ENCODE results near the gene PNMA6A. TPM values are rescaled to one million over a fixed set of nuclear protein-coding genes. Genes with fewer than 3 reads are reported as not detected.
"Not testable (repeated sequence)": the region's sequence is repeated elsewhere in the genome, so short reads cannot be mapped to it uniquely, and the experiment has no call there.

Gene PNMA6A
- total RNA-seq, 2 experiments from 2014 or later, result 0.20 to 0.25 TPM

DNA sequence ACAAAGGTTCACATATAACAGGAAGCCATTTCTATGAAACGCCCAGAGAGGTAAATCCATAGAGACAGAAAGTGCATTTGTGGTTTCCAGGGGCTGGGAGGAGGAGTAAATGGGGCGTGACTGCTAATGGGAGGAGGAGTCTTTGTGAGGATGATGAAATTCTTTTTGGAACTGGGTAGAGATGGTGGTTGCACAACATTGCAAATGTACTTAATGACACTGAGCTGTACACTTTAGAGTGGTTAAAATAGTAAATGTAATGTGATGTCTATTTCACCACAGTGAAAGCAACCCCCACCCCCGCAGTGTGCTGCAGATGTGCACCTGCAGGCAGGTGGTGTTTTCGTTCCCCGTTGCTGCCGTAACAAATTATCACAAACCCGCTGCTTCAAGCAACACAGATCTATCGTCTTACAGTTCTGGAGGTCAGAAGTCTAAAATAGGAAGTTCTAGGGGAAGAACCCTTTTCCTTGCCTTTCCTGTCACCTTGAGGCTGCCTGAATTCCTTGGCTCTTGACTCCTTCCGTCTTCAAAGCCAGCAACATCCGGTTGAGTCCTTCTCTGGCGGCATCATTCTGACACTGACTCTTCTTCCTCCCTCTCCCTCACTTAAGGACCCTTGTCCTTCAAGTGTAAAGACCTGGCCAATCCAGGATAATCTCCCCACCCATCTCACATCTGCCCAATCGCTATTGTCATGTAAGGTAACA is 34.0 kb downstream of the PNMA6A start:
- H3K4me1 Mint-ChIP-seq; POLR2A ChIA-PET; H3K36me3 Mint-ChIP-seq (ENCODE audit: low read depth); H3K27me3 Mint-ChIP-seq; H3K4me3 Mint-ChIP-seq; CTCF ChIA-PET; DNase-seq: not testable (repeated sequence)
- H3K9me3 Mint-ChIP-seq, result peaks cover 15% of the 10 kb centered on the region
- H3K27ac Mint-ChIP-seq, result peak overlapping the region; percentile 74

DNA sequence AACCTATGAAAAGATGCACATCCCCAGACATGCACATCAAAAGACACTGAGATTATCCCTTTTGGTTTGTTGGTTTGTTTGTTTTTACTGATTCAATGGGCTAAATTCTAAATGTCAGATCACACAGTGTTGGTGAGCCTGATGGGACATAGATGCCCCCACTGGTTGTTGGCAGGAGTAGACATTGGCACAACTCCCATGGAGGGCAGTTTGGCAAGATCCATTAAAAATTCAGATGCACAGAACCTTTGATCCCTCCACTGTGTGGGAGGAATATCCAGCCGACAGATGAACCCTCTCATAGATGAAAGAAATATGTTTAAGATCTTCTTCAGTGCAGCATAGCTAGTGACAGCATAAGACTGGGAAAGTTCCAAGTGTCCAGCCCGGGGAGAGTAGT is 38.5 kb downstream of the PNMA6A start:
- H3K4me3 Mint-ChIP-seq; POLR2A ChIA-PET; H3K27me3 Mint-ChIP-seq; H3K4me1 Mint-ChIP-seq; CTCF ChIA-PET; H3K36me3 Mint-ChIP-seq (ENCODE audit: low read depth); H3K27ac Mint-ChIP-seq; DNase-seq; H3K9me3 Mint-ChIP-seq: not testable (repeated sequence)

DNA sequence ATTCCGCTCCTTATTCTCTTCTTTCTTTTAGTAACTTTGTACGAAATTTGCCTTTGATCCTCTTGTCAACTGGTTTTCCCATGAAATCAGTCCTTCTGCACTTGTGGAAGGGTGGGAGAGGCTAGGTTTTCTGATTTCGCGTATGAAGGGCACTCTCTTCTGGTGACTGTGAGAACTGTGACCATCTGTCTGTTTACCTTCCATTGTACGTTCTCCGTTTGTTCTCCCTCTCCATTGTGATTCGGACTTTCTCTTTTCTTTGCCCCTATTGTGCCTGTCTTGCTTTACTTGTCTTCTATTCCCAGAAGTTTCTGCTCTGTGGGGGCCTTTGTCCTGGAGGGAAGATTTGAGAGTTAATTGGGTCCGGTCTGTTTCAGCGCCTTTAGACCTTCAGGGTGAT is 41.6 kb downstream of the PNMA6A start:
- CTCF ChIA-PET; H3K4me3 Mint-ChIP-seq; H3K4me1 Mint-ChIP-seq; POLR2A ChIA-PET; H3K27ac Mint-ChIP-seq; H3K9me3 Mint-ChIP-seq; DNase-seq; H3K36me3 Mint-ChIP-seq (ENCODE audit: low read depth); H3K27me3 Mint-ChIP-seq: not testable (repeated sequence)

DNA sequence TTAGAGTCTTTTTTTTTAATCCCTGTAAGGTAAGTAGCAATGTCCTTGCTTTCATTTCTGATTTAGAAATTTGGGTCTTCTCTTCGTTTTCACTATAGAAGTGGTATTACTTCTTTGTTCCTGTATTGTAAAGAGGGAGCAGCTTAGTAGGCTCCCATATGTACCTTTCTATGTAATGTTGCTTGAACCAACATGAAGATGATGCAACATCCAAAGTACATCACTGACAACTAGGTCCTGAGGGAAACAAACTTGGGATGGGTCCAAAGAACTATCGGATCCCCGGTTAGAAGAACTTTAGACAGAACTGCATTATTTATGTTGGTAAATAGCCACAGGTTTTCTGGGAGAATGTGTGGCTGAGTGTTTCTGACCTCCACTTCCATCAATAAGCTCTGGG is 45.5 kb downstream of the PNMA6A start:
- H3K36me3 Mint-ChIP-seq (ENCODE audit: low read depth); POLR2A ChIA-PET; CTCF ChIA-PET: not testable (repeated sequence)

DNA sequence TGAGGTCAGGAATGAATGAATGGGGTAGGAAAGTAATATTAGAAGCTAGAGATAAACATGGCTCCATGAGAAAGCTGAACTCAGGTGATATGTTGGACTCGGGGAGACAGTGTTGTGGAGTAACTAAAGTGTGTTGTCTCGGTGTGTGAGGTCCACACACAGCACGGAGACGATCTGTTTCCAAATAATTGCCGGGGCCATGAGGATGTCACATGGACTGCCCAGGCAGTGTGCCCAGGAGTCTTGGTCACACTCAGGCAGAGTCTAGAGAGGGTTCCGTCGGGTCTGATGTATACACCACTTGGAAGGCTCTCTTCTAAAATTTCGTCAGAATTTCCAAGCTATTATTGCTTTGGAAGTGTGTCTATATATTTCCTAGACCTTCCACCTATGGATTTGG is 48.0 kb downstream of the PNMA6A start:
- H3K9me3 Mint-ChIP-seq; H3K27ac Mint-ChIP-seq; CTCF ChIA-PET; DNase-seq; H3K4me3 Mint-ChIP-seq; H3K4me1 Mint-ChIP-seq; H3K36me3 Mint-ChIP-seq (ENCODE audit: low read depth); H3K27me3 Mint-ChIP-seq; POLR2A ChIA-PET: not testable (repeated sequence)

More for the DNA sequence above, 45.5 kb downstream of the PNMA6A start:
- not testable (repeated sequence) for DNase-seq, H3K27me3 Mint-ChIP-seq, H3K27ac Mint-ChIP-seq, H3K9me3 Mint-ChIP-seq, H3K4me3 Mint-ChIP-seq, H3K4me1 Mint-ChIP-seq

DNA sequence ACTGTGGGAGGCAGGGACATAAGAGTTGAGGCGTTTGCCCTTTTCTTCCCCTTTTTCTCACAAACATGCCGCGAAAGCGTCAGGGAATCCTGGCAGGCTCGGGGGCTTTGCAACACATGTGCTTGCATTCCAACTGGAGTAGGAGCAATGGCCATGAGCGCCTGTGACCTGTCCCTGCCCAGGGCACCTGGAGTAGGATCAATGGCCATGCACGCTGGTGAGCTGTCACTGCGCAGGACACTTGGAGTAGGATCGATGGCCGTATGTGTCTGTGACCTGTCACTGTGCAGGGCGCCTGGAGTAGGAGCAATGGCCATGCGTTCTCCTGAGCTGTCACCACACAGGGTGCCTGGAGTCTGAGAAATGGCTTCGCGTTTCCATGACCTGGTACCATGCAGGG is 51.2 kb downstream of the PNMA6A start:
- H3K9me3 Mint-ChIP-seq; H3K4me1 Mint-ChIP-seq; H3K27me3 Mint-ChIP-seq; H3K4me3 Mint-ChIP-seq; CTCF ChIA-PET; H3K36me3 Mint-ChIP-seq (ENCODE audit: low read depth); DNase-seq; H3K27ac Mint-ChIP-seq; POLR2A ChIA-PET: not testable (repeated sequence)

Other genes with a start within 250 kb of the PNMA6A start
- 1 to 10 TPM; 7.7 TPM for gene CETN2, start 241.7 kb upstream of the PNMA6A start, total RNA-seq
- gene NSDHL, start 241.4 kb upstream of the PNMA6A start, total RNA-seq, result 10 to 100 TPM; 17.0 to 18.6 TPM
- gene ZNF185, start 174.4 kb upstream of the PNMA6A start, total RNA-seq, result under 1 TPM; 0.75 to 0.88 TPM
- gene PNMA5, start 78.3 kb upstream of the PNMA6A start, total RNA-seq, result under 1 TPM; 0.23 to 0.33 TPM
- gene PNMA3, start 16.0 kb upstream of the PNMA6A start, total RNA-seq, result 1 to 10 TPM; 3.3 to 3.6 TPM
- not detected for gene MAGEA1, start 106.8 kb downstream of the PNMA6A start, total RNA-seq
- gene PNMA6F, start 249.3 kb downstream of the PNMA6A start, total RNA-seq, result not detected